Smooth muscle cell (in vitro differentiated cells): ENCODE measurements around the gene PSMF1. TPM values are rescaled to one million over a fixed set of nuclear protein-coding genes. Genes with fewer than 3 reads are reported as not detected.

Experiments used
- DNase-seq: peaks from one replicate; lab custom pipeline; 2025; ENCODE audit not compliant: unreplicated experiment; lab: John Stamatoyannopoulos, UW
- H2AFZ ChIP-seq: fragments of 200-600 bp; sonication (generic); 2 replicates; pipeline ENCODE4 v1.6.0; 2016; ENCODE audit warnings: antibody characterized with exemption, low read depth, mild to moderate bottlenecking
- H3F3A ChIP-seq: fragments of 200-600 bp; sonication (generic); 2 replicates; pipeline ENCODE4 v1.6.0; 2017; ENCODE audit warnings: antibody characterized with exemption, low read depth
- H3K27ac ChIP-seq: fragments of 200-600 bp; sonication (generic); 2 replicates; pipeline ENCODE4 v1.5.1; 2016; ENCODE audit warnings: low read depth, mild to moderate bottlenecking
- H3K27me3 ChIP-seq: fragments of 200-600 bp; sonication (generic); 2 replicates; pipeline ENCODE4 v1.6.1; 2016; ENCODE audit warnings: low read depth, mild to moderate bottlenecking
- H3K36me3 ChIP-seq: fragments of 200-600 bp; sonication (generic); 2 replicates; pipeline ENCODE4 v1.5.1; 2016; ENCODE audit warnings: low read depth
- H3K4me1 ChIP-seq: fragments of 200-600 bp; sonication (generic); 2 replicates; pipeline ENCODE4 v1.5.1; 2016; ENCODE audit warnings: low read depth
- H3K4me2 ChIP-seq: fragments of 200-600 bp; sonication (generic); 2 replicates; pipeline ENCODE4 v1.6.0; 2016; ENCODE audit warnings: mild to moderate bottlenecking
- H3K4me3 ChIP-seq: fragments of 200-600 bp; sonication (generic); 2 replicates; pipeline ENCODE4 v1.5.1; 2016; ENCODE audit warnings: mild to moderate bottlenecking
- H3K79me2 ChIP-seq: fragments of 200-600 bp; sonication (generic); 2 replicates; pipeline ENCODE4 v1.6.0; 2016; ENCODE audit warnings: low read depth, mild to moderate bottlenecking
- H3K9ac ChIP-seq: fragments of 200-600 bp; sonication (generic); 2 replicates; pipeline ENCODE4 v1.6.0; 2016; ENCODE audit warnings: low read depth
- H3K9me3 ChIP-seq: fragments of 200-600 bp; sonication (generic); replicated peaks from 2 replicates; pipeline ENCODE4 v1.5.1; 2016; ENCODE audit warnings: low read depth
- H4K20me1 ChIP-seq: fragments of 200-600 bp; sonication (generic); 2 replicates; pipeline ENCODE4 v1.6.0; 2016; ENCODE audit warnings: low read depth
- CTCF ChIP-seq: fragments of 200-600 bp; sonication (generic); IDR thresholded peaks from 2 replicates; pipeline ENCODE4 v1.5.1; 2017; ENCODE audit warnings: borderline replicate concordance, mild to moderate bottlenecking, antibody characterized with exemption; ENCODE audit not compliant: insufficient read depth, poor library complexity, severe bottlenecking
- WGBS: methylation state at CpG from one replicate; pipeline ENCODE4 v1.1.7; 2016; ENCODE audit warnings: low lambda C conversion rate; 5-methylcytosine and 5-hydroxymethylcytosine counted together
- polyA plus RNA-seq: library from polyadenylated mRNA; unstranded; fragments of >200 nt; fragmentation: Nextera tagmentation; extraction: Ambion mirVana; gene quantifications from 2 replicates; pipeline ENCODE4 v1.2.1, GENCODE V29; 2016
- total RNA-seq: library from RNA; depleted of rRNA; stranded (reverse); fragments of >200 nt; gene quantifications from 2 replicates; pipeline ENCODE4 v1.2.3, GENCODE V29; 2014

Gene PSMF1
- total RNA-seq, result 110 and 246 TPM in 2 replicates
- polyA plus RNA-seq, result 120 and 148 TPM in 2 replicates

- H3K36me3 ChIP-seq, result no peaks in the 10 kb centered on the region
- no peaks in the 10 kb centered on the region for H3F3A ChIP-seq
- peak within 1 kb of the TSS; percentile 81 for H3K9ac ChIP-seq
- peaks cover 13% of the 10 kb centered on the region for H3K4me1 ChIP-seq
- peak within 1 kb of the TSS; percentile 18 for H3K27ac ChIP-seq
- WGBS, result under 1% methylated on average over 59 of the region's 62 CpGs
- peak within 1 kb of the TSS; percentile 95 for H3K4me3 ChIP-seq
- H2AFZ ChIP-seq, result peak within 1 kb of the TSS; percentile 97
- H3K9me3 ChIP-seq, result no peaks in the 10 kb centered on the region
- H3K27me3 ChIP-seq, result peaks cover 4% of the 10 kb centered on the region
- H3K79me2 ChIP-seq, result peaks cover 48% of the 10 kb centered on the region
- peaks cover 18% of the 10 kb centered on the region for H4K20me1 ChIP-seq
- no peak for TF ChIP-seq CTCF
- peak; percentile 79 for DNase-seq
- H3K4me2 ChIP-seq, result peak within 1 kb of the TSS; percentile 92
Observed at GRCh38 chr20:1118336-1119127, at the start of gene PSMF1. PSMF1 (plus strand) TSS chr20:1118602; CDS start chr20:1118774, 172 bp downstream.

- H3K27me3 ChIP-seq, result peaks cover 4% of the 10 kb centered on the region
- no peak overlapping the region for H3K27ac ChIP-seq
- peaks cover 6% of the 10 kb centered on the region for H3K9me3 ChIP-seq
- DNase-seq, result no peak
- no peaks in the 10 kb centered on the region for H4K20me1 ChIP-seq
- no peak overlapping the region for H3K4me2 ChIP-seq
- no peaks in the 10 kb centered on the region for H3F3A ChIP-seq
- WGBS, result 85% methylated on average over 2 of the region's 2 CpGs
- TF ChIP-seq CTCF, result no peak
- no peak overlapping the region for H3K9ac ChIP-seq
- no peaks in the 10 kb centered on the region for H3K36me3 ChIP-seq
- no peak overlapping the region for H3K4me3 ChIP-seq
- no peaks in the 10 kb centered on the region for H3K4me1 ChIP-seq
- no peak overlapping the region for H2AFZ ChIP-seq
- H3K79me2 ChIP-seq, result no peaks in the 10 kb centered on the region
Observed at GRCh38 chr20:1072258-1072657, 46.1 kb upstream of the PSMF1 start.

GRCh38 chr20:1075616-1076015 lies 42.8 kb upstream of the PSMF1 start:
- Histone ChIP-seq H2AFZ (no peak overlapping the region), H3K79me2 (no peaks in the 10 kb centered on the region), H3K4me3 (no peak overlapping the region), H3K4me1 (no peaks in the 10 kb centered on the region), H3F3A (no peaks in the 10 kb centered on the region), H3K9ac (no peak overlapping the region), H3K36me3 (no peaks in the 10 kb centered on the region), H3K27ac (no peak overlapping the region), H3K4me2 (no peak overlapping the region), H3K27me3 (peaks cover 13% of the 10 kb centered on the region), H3K9me3 (peaks cover 6% of the 10 kb centered on the region), H4K20me1 (no peaks in the 10 kb centered on the region)
- DNase-seq, result no peak
- no peak for TF ChIP-seq CTCF
- WGBS, result 89% methylated on average over 3 of the region's 3 CpGs

- Histone ChIP-seq H3K4me2 (no peak overlapping the region), H4K20me1 (no peaks in the 10 kb centered on the region), H3K4me3 (no peak overlapping the region), H3K27me3 (peaks cover 9% of the 10 kb centered on the region), H3K9ac (no peak overlapping the region), H3K27ac (no peak overlapping the region), H3K9me3 (no peaks in the 10 kb centered on the region), H3K36me3 (no peaks in the 10 kb centered on the region), H3K4me1 (peaks cover 8% of the 10 kb centered on the region), H3K79me2 (no peaks in the 10 kb centered on the region), H3F3A (no peaks in the 10 kb centered on the region), H2AFZ (no peak overlapping the region)
- WGBS, result 95% methylated on average over 4 of the region's 4 CpGs
- no peak for TF ChIP-seq CTCF
- DNase-seq, result no peak
Observed at GRCh38 chr20:1081891-1082290, 36.5 kb upstream of the PSMF1 start.
